ENCODE measurements around the gene FAM24A.

The FAM24A gene

DNA sequence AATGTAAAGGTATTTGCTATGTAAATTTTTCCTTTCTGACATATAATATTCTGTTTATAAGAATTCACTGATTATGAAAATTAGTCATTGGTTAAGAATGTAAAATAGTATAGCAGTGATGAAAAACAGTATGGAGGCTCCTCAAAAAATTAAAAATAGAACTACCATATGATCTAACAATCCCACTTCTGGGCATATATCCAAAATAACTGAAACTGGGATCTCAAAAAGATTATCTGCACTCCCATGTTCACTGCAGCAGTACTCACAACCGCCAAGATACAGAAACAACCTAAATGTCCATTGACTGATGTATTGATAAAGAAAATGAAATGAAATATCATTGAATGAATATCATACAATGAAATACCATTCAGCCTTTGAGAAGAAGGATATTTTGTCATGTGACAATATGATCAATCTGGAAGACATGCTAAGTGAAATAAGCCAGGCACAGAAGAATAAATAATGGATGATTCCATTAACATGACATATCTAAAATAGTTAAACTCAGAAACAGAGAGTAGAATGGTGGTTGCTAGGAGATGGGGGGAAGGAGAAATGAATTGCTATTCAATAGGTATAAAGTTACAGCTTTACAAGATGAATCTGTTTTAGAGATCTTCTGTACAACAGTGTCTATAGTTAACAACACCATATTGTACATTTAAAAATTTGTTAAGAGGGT is 29.6 kb downstream of the FAM24A start:
- DNase-seq (ENCODE audit: extremely low read depth, low read depth) = peak; percentile 10
- TF ChIP-seq, protein P1, sequence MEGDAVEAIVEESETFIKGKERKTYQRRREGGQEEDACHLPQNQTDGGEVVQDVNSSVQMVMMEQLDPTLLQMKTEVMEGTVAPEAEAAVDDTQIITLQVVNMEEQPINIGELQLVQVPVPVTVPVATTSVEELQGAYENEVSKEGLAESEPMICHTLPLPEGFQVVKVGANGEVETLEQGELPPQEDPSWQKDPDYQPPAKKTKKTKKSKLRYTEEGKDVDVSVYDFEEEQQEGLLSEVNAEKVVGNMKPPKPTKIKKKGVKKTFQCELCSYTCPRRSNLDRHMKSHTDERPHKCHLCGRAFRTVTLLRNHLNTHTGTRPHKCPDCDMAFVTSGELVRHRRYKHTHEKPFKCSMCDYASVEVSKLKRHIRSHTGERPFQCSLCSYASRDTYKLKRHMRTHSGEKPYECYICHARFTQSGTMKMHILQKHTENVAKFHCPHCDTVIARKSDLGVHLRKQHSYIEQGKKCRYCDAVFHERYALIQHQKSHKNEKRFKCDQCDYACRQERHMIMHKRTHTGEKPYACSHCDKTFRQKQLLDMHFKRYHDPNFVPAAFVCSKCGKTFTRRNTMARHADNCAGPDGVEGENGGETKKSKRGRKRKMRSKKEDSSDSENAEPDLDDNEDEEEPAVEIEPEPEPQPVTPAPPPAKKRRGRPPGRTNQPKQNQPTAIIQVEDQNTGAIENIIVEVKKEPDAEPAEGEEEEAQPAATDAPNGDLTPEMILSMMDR (IDR thresholded peaks at IDR 0.05; ENCODE audit: low read depth, low read length) = no peak

DNA sequence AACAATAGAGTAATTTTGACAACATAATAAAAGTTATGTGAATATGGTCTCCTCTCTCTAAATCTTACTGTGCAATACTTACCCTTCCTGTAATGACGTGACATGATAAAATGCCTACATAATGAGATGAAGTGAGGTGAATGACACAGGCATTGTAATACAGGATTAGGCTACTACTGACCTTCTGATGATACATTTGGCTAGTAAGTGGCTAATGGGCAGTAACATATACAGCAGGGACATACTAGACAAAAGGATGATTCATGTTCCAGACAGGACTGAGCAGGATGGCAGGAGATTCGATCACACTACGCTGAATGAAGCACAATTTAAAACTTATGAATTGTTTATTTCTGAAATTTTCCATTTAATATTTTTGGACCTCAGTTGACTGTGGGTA is 38.9 kb downstream of the FAM24A start:
- no peak for DNase-seq (ENCODE audit: extremely low read depth, low read depth)

DNA sequence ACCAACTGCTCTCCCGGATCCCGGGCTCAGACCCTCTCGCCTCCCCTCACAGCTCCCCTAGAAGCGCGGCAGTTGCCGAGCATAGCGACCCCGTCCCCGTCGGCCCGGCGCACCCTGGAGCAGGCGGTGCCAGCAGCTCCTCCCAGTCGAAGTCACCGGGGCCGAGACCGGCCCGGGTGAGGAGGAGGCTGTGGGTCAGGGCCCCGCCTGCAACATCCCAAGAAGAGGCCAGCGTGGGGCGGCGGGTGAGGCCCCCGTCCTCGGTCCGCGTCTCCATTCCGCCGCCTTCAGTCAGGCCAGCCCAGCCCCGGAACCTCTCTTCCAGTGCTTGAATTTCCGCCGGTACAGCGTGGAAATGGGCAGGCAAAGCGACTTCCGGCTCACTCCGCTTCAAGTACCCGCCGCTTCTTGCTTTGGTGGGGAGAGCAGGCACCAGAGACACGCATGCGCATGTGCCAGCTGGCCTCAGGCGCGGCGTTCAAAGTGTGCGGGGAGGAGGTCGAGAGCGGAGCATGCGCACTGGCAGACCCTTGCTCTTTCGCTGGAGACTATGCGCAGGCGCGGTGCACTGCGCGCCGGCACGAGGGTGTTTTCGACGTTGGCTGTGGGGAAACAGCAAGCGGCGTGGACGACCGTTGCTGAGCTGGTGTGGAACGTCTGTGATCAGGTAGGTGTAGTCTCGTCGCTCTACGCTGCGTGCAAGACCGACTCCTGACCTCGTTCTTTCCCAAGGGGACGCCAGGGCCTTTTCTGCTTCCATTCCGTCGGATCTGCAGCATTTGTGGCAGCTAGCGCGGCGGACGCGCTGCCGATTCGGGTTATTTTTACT is 43.7 kb downstream of the FAM24A start, which contains the start of gene C10orf88:
Gene C10orf88, minus strand, starts transcription at position 326 of the 829 bp plus-strand sequence. Its CDS starts 49 bp downstream, at position 277.
- TF ChIP-seq, protein P1 (IDR thresholded peaks at IDR 0.05; ENCODE audit: low read depth, low read length) = no peak; the same call in 1 of the 2 replicates
- DNase-seq (ENCODE audit: extremely low read depth, low read depth) = peak; percentile 99

More for the DNA sequence above, 38.9 kb downstream of the FAM24A start:
- TF ChIP-seq, protein P1 (IDR thresholded peaks at IDR 0.05; ENCODE audit: low read depth, low read length) = no peak

DNA sequence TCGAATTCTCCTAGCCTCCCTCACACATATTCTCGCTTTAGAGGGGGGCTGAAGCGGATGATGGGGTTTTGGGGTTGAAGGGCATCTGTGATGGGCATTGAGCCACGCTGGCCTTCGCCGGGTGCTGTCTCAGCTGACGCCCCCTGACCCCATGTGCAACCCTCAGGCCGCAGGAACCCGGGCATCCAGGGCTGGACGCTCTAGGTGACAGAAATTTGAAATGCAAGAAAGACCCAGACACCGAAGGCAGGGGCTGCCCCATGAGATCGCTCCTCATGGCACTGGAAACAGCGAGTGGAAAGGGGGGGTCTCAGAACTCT is 44.3 kb downstream of the FAM24A start:
- DNase-seq (ENCODE audit: extremely low read depth, low read depth) = no peak

DNA sequence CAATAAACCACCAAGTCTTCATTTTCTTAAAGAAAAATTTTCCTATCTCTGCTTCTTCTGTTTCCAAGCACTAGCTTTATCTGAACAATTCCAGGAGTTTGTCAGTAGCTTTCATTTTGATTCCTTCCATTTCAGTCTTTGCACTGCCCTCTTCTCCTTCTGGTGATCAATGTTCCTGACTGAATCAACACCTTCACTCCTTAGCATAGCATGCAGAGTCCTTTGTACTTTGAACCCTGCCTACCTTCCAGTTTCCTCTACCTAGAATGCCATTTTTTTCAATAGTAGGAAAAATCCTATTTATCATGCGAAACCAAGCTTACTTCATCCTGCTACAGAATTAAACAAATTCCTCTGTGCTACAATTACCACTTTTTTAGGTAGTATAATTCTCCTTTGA is 45.5 kb downstream of the FAM24A start:
- DNase-seq (ENCODE audit: extremely low read depth, low read depth) = no peak
- TF ChIP-seq, protein P1 (IDR thresholded peaks at IDR 0.05; ENCODE audit: low read depth, low read length) = no peak

More for the DNA sequence above, 44.3 kb downstream of the FAM24A start:
- TF ChIP-seq, protein P1 (IDR thresholded peaks at IDR 0.05; ENCODE audit: low read depth, low read length) = no peak

DNA sequence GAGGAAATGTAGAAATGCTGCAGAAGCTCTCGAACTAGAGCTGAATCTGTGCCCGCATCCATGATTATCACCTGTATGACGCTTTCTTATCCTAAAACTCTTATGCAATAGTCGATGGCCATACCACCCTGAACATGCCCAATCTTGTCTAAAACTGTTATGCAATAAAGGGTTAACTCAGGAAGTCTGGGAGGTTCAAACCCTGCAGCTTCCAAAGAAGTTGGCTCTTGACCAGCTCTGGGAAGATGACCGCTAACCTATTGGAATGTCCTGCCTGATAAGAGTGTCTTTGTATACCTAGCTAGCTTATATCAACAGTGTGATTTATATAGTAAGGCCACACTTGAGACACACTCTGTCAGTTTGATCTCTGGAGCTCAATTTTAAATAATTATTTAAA is 47.1 kb downstream of the FAM24A start:
- TF ChIP-seq, protein P1 (IDR thresholded peaks at IDR 0.05; ENCODE audit: low read depth, low read length) = no peak
- DNase-seq (ENCODE audit: extremely low read depth, low read depth) = no peak

DNA sequence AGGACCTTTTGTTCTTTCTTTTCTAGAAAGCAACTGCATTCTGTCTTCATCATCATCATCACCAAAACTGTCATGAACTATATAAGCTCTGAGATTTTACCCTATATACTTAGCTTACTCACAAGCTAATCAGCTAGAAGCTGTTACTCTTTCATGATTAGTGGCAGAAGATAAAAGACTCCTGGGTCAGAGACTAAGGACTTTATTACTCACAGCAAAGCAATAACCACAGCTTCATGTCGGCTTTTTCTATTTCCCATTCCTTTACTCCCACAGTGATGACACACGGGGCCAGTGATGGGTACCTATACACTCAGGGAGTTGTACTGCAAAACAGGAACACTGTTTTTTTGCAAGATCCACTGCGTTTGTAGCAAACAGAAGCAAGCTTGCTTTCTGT is 52.0 kb downstream of the FAM24A start:
- DNase-seq (ENCODE audit: extremely low read depth, low read depth) = no peak
- TF ChIP-seq, protein P1 (IDR thresholded peaks at IDR 0.05; ENCODE audit: low read depth, low read length) = no peak

All from AG09319 (cell line).